Cardiac muscle cell (in vitro differentiated cells and primary cell): Measurements from ENCODE around the gene TSNAXIP1. TPM values are rescaled to one million over a fixed set of nuclear protein-coding genes. Genes with fewer than 3 reads are reported as not detected.

Experiments used
- DNase-seq, 2 donors: peaks; one replicate each; pipeline versions ENCODE4 v3.0.0 to v3.0.0-alpha.2; 2010 to 2017; ENCODE audit warnings: low read depth in 1 of 2, low spot score in 1 of 2
- H3K27ac ChIP-seq: fragments of 200-600 bp; sonication (generic); 2 replicates; pipeline ENCODE4 v1.5.1; 2016
- H3K27me3 ChIP-seq: fragments of 200-600 bp; sonication (generic); 2 replicates; pipeline ENCODE4 v1.6.0; 2016; ENCODE audit warnings: control low read depth
- H3K36me3 ChIP-seq: fragments of 200-600 bp; sonication (generic); 2 replicates; pipeline ENCODE4 v1.5.1; 2016; ENCODE audit warnings: control low read depth
- H3K4me1 ChIP-seq: fragments of 200-600 bp; sonication (generic); 2 replicates; pipeline ENCODE4 v1.8.1; 2017; ENCODE audit warnings: low read depth, mild to moderate bottlenecking, mixed run types
- H3K4me3 ChIP-seq: fragments of 200-600 bp; sonication (generic); 2 replicates; pipeline ENCODE4 v1.5.1; 2016; ENCODE audit warnings: mild to moderate bottlenecking
- H3K9me3 ChIP-seq: fragments of 200-600 bp; sonication (generic); 2 replicates; pipeline ENCODE4 v1.5.1; 2017; ENCODE audit warnings: low read depth, mild to moderate bottlenecking, control low read depth
- polyA plus RNA-seq: library from polyadenylated mRNA; unstranded; fragments of >200 nt; fragmentation: Nextera tagmentation; extraction: Ambion mirVana; gene quantifications from 2 replicates; pipeline ENCODE4 v1.2.1, GENCODE V29; 2016
- total RNA-seq: library from RNA; depleted of rRNA; stranded (reverse); fragments of >200 nt; gene quantifications from 2 replicates; pipeline ENCODE4 v1.2.3, GENCODE V29; 2016
- TF ChIP-seq, protein P1 (sequence below): IDR thresholded peaks from 2 replicates; pipeline ENCODE4 v1.5.1; 2012; ENCODE audit warnings: low read depth, mild to moderate bottlenecking, low read length

TSNAXIP1 gene
- total and polyA plus RNA-seq, 2 experiments from 2014 or later: 1.1 to 1.7 TPM

DNA sequence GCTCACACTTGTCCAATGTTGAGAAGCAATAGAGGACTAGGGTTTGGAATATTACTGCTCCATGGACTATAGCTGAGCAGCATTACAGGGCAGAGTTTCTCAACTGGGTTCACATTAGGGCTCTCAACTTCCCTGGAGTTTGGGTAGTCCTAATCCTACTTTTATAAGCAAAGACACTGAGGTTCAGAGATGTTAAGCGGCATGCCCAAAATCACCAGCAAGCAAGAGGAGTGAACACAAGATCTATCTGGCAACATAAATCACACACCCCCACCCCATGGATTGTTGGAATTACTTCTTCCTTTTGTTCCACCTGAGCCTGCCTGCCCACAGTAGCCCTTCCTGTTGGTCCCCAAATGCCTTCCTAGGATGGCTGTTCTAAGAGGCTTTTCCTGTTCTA, 5.2 kb downstream of the TSNAXIP1 start:
- Histone ChIP-seq H3K36me3 (no peaks in the 10 kb centered on the region), H3K27me3 (peaks cover 74% of the 10 kb centered on the region), H3K4me3 (no peak overlapping the region), H3K27ac (no peak overlapping the region), H3K4me1 (no peaks in the 10 kb centered on the region), H3K9me3 (no peaks in the 10 kb centered on the region)
- no peak for DNase-seq
- TF ChIP-seq, protein P1, sequence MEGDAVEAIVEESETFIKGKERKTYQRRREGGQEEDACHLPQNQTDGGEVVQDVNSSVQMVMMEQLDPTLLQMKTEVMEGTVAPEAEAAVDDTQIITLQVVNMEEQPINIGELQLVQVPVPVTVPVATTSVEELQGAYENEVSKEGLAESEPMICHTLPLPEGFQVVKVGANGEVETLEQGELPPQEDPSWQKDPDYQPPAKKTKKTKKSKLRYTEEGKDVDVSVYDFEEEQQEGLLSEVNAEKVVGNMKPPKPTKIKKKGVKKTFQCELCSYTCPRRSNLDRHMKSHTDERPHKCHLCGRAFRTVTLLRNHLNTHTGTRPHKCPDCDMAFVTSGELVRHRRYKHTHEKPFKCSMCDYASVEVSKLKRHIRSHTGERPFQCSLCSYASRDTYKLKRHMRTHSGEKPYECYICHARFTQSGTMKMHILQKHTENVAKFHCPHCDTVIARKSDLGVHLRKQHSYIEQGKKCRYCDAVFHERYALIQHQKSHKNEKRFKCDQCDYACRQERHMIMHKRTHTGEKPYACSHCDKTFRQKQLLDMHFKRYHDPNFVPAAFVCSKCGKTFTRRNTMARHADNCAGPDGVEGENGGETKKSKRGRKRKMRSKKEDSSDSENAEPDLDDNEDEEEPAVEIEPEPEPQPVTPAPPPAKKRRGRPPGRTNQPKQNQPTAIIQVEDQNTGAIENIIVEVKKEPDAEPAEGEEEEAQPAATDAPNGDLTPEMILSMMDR: no peak

DNA sequence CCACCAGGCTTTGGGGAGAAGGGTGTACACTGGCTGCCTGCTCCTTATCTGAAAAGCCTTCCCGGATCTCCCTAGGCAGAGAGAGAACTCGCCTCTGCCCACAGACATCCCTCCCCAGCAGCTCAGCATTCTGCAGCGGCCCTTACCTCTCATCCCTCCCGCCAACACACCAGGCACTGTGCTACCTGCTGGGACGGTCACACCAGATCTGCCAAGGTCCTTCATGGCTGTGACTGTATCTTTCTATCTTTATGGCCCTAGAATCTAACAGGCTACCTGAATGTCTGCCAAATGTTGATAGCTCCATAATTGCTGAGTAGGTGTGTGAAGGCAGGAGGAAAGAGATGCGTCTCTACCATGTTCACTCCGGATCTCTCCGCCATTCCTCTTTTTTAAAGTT, 7.9 kb downstream of the TSNAXIP1 start:
- no peak for DNase-seq
- Histone ChIP-seq H3K27me3 (peaks cover 64% of the 10 kb centered on the region), H3K4me3 (no peak overlapping the region), H3K36me3 (no peaks in the 10 kb centered on the region), H3K9me3 (no peaks in the 10 kb centered on the region), H3K4me1 (no peaks in the 10 kb centered on the region), H3K27ac (no peak overlapping the region)
- TF ChIP-seq, protein P1: no peak

DNA sequence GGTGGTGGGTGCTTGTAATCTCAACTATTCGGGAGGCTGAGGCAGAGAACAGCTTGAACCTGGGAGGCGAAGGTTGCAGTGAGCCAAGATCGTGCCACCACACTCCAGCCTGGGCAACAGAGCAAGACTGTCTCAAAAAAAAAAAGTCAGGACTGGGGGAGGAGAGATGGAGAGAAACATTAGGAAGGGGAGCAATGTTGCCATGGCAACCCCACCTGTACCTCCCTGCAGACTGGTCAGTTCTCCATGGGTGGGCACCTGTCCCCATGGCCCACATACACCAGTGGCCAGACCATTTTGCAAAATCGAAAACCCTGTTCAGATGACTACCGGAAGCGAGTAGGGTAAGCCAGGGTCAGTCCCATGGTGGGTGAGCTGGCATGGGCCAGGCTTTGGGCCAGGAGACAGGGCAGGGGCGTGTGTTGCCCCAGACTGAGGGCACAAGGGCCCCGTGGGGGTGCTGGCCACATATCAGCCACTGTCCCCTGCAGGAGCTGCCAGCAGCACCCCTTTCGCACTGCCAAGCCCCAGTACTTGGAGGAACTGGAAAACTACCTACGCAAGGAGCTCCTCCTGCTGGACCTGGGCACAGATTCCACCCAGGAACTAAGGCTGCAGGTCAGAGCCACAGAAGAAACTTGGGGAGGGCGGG, 14.0 kb downstream of the TSNAXIP1 start:
- Histone ChIP-seq H3K27me3 (peaks cover 52% of the 10 kb centered on the region), H3K27ac (no peak overlapping the region), H3K36me3 (no peaks in the 10 kb centered on the region), H3K4me1 (no peaks in the 10 kb centered on the region), H3K4me3 (no peak overlapping the region), H3K9me3 (no peaks in the 10 kb centered on the region)
- DNase-seq: no peak
- TF ChIP-seq, protein P1: no peak

- no peak for DNase-seq
- H3K4me1 ChIP-seq: no peaks in the 10 kb centered on the region
- H3K27ac ChIP-seq: no peak overlapping the region
- no peak overlapping the region for H3K4me3 ChIP-seq
- TF ChIP-seq, protein P1: no peak
- H3K9me3 ChIP-seq: no peaks in the 10 kb centered on the region
- no peaks in the 10 kb centered on the region for H3K36me3 ChIP-seq
- H3K27me3 ChIP-seq: peaks cover 59% of the 10 kb centered on the region
These were observed 15.8 kb downstream of the TSNAXIP1 start for GRCh38 chr16:67822511-67822910.

DNA sequence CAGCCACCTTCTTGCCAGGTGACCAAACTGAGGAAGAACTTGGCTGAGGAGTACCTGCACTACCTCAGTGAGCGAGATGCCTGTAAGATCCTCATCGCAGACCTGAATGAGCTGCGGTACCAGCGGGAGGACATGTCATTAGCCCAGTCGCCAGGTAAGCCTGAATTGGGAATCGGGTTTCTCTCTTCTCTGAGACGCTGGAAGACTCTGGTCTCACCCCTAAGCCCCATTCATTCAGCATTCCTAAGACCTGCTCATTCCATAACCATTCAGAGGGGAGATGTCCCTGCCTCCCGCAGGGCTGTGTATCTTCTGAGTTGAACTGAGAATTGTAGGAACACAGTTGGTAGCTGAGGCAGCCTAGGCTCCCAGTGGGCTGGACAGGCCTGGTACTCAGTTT, 18.4 kb downstream of the TSNAXIP1 start:
- Histone ChIP-seq H3K27ac (no peak overlapping the region), H3K4me1 (no peaks in the 10 kb centered on the region), H3K27me3 (peaks cover 63% of the 10 kb centered on the region), H3K36me3 (peaks cover 8% of the 10 kb centered on the region), H3K9me3 (no peaks in the 10 kb centered on the region), H3K4me3 (no peak overlapping the region)
- no peak for DNase-seq
- TF ChIP-seq, protein P1: no peak
